ENCODE measurements around the gene HOXB1.

The HOXB1 gene

GRCh38 chr17:48546137-48546923, 15.5 kb upstream of the HOXB1 start:
- ATAC-seq (ENCODE audit: insufficient read depth, low read depth) (no peak), DNase-seq (no peak)
- Histone ChIP-seq H3K4me1 (ENCODE audit: insufficient read depth, low read length) (no peaks in the 10 kb centered on the region), H3K4me2 (ENCODE audit: insufficient read depth, low read length) (no peak overlapping the region), H3K9ac (ENCODE audit: low read depth, low read length) (no peak overlapping the region), H3K27ac (ENCODE audit: low read length) (no peak overlapping the region), H3K36me3 (ENCODE audit: insufficient read depth, low read length) (no peaks in the 10 kb centered on the region), H3K79me2 (ENCODE audit: insufficient read depth, low read length) (no peaks in the 10 kb centered on the region), H3K27me3 (ENCODE audit: insufficient read depth, low read length, poor library complexity) (peaks cover 33% of the 10 kb centered on the region), H2AFZ (ENCODE audit: low read depth, low read length) (no peak overlapping the region), H3K4me3 (ENCODE audit: low read depth in 1 of 2, low read length in 2 of 2) (no peak overlapping the region), H4K20me1 (ENCODE audit: insufficient read depth, low read length) (no peaks in the 10 kb centered on the region), H3K9me3 (ENCODE audit: insufficient read depth, low read length, severe bottlenecking) (no peaks in the 10 kb centered on the region)
- TF ChIP-seq EZH2 (IDR thresholded peaks at IDR 0.05; ENCODE audit: borderline replicate concordance, low read depth, low read length, severe bottlenecking), result no peak
- TF ChIP-seq, protein P1, sequence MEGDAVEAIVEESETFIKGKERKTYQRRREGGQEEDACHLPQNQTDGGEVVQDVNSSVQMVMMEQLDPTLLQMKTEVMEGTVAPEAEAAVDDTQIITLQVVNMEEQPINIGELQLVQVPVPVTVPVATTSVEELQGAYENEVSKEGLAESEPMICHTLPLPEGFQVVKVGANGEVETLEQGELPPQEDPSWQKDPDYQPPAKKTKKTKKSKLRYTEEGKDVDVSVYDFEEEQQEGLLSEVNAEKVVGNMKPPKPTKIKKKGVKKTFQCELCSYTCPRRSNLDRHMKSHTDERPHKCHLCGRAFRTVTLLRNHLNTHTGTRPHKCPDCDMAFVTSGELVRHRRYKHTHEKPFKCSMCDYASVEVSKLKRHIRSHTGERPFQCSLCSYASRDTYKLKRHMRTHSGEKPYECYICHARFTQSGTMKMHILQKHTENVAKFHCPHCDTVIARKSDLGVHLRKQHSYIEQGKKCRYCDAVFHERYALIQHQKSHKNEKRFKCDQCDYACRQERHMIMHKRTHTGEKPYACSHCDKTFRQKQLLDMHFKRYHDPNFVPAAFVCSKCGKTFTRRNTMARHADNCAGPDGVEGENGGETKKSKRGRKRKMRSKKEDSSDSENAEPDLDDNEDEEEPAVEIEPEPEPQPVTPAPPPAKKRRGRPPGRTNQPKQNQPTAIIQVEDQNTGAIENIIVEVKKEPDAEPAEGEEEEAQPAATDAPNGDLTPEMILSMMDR (IDR thresholded peaks at IDR 0.05; ENCODE audit: borderline replicate concordance, extremely low read depth, low read length, poor library complexity, severe bottlenecking), result no peak

DNA sequence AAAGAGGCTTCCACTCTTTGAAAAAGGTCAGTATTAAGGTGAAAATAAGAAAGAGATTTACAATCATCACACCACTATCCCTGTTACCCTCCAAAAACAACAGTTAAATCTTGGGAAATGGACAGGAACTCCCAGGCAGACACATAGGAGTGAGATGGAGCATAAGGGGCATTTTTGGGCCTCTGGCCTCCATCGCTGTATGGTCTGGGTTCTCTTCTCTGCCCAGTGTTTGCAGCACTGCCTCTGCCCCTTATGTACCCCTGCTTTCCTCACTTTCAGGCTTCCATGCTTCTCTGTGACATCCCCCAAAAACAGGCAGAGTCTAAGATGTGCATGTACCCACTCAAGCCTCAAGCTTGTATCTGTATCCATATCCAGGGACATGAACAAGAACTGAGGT, 14.7 kb upstream of the HOXB1 start:
- ATAC-seq (ENCODE audit: insufficient read depth, low read depth) (no peak), DNase-seq (no peak)
- H3K79me2 ChIP-seq (ENCODE audit: insufficient read depth, low read length), result no peaks in the 10 kb centered on the region
- H3K4me1 ChIP-seq (ENCODE audit: insufficient read depth, low read length), result no peaks in the 10 kb centered on the region
- no peak for TF ChIP-seq EZH2 (IDR thresholded peaks at IDR 0.05; ENCODE audit: borderline replicate concordance, low read depth, low read length, severe bottlenecking)
- TF ChIP-seq, protein P1 (IDR thresholded peaks at IDR 0.05; ENCODE audit: borderline replicate concordance, extremely low read depth, low read length, poor library complexity, severe bottlenecking), result no peak
- H2AFZ ChIP-seq (ENCODE audit: low read depth, low read length), result no peak overlapping the region
- no peak overlapping the region for H3K9ac ChIP-seq (ENCODE audit: low read depth, low read length)
- no peaks in the 10 kb centered on the region for H3K9me3 ChIP-seq (ENCODE audit: insufficient read depth, low read length, severe bottlenecking)
- no peaks in the 10 kb centered on the region for H4K20me1 ChIP-seq (ENCODE audit: insufficient read depth, low read length)
- H3K4me3 ChIP-seq (ENCODE audit: low read depth in 1 of 2, low read length in 2 of 2), result no peak overlapping the region
- H3K36me3 ChIP-seq (ENCODE audit: insufficient read depth, low read length), result no peaks in the 10 kb centered on the region
- H3K27me3 ChIP-seq (ENCODE audit: insufficient read depth, low read length, poor library complexity), result peaks cover 39% of the 10 kb centered on the region
- H3K27ac ChIP-seq (ENCODE audit: low read length), result no peak overlapping the region
- no peak overlapping the region for H3K4me2 ChIP-seq (ENCODE audit: insufficient read depth, low read length)

DNA sequence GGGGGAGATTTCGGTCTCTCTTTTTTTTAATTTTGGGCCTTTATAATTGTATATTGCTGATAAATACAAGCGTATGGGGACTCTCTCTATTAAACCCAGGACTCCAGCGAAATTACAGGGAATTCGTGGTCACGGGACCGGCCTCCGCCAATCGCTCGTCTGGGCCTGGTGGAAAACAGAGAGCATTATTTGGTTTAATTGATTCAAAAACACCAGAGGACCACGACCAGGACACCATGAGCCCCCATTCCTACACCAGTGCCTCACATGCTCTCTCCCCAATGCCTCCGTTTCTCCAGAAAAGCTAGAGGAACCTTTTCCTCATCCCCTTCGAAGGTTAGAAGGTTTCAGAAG, 14.2 kb upstream of the HOXB1 start, which contains the start of gene HOXB2:
HOXB2 (minus strand) TSS at position 88 of the 354 bp plus-strand sequence. CDS start 198 bp downstream, outside the sequence.
- Histone ChIP-seq H3K79me2 (ENCODE audit: insufficient read depth, low read length) (no peaks in the 10 kb centered on the region), H3K9ac (ENCODE audit: low read depth, low read length) (no peak within 1 kb of the TSS), H3K27me3 (ENCODE audit: insufficient read depth, low read length, poor library complexity) (peaks cover 39% of the 10 kb centered on the region), H4K20me1 (ENCODE audit: insufficient read depth, low read length) (no peaks in the 10 kb centered on the region), H2AFZ (ENCODE audit: low read depth, low read length) (no peak within 1 kb of the TSS), H3K4me2 (ENCODE audit: insufficient read depth, low read length) (no peak within 1 kb of the TSS), H3K27ac (ENCODE audit: low read length) (no peak within 1 kb of the TSS), H3K36me3 (ENCODE audit: insufficient read depth, low read length) (no peaks in the 10 kb centered on the region), H3K9me3 (ENCODE audit: insufficient read depth, low read length, severe bottlenecking) (no peaks in the 10 kb centered on the region), H3K4me3 (ENCODE audit: low read depth in 1 of 2, low read length in 2 of 2) (no peak within 1 kb of the TSS), H3K4me1 (ENCODE audit: insufficient read depth, low read length) (no peaks in the 10 kb centered on the region)
- no peak for DNase-seq
- TF ChIP-seq EZH2 (IDR thresholded peaks at IDR 0.05; ENCODE audit: borderline replicate concordance, low read depth, low read length, severe bottlenecking), result no peak
- TF ChIP-seq, protein P1 (IDR thresholded peaks at IDR 0.05; ENCODE audit: borderline replicate concordance, extremely low read depth, low read length, poor library complexity, severe bottlenecking), result no peak
- ATAC-seq (ENCODE audit: insufficient read depth, low read depth), result no peak

Measured in DND-41 (cell line).